A549 (cell line): ENCODE results near the gene NTRK2.

Experiments used
- CHD2 ChIP-seq: fragments of 150-350 bp; IDR thresholded peaks from 2 replicates; pipeline ENCODE4 v1.6.1; 2014; ENCODE audit warnings: low read length; ENCODE audit not compliant: partially characterized antibody
- CTCF ChIP-seq: fragments of >200 bp; sonication (Bioruptor Twin); formaldehyde crosslinking; IDR thresholded peaks from 3 replicates; pipeline ENCODE4 v1.5.1; 2016
- HEYL ChIP-seq: fragments of 250-450 bp; sonication (Bioruptor Pico); IDR thresholded peaks from 2 replicates; pipeline ENCODE4 v1.8.0; 2021; ENCODE audit warnings: mild to moderate bottlenecking, moderate library complexity
- NFE2L2 ChIP-seq: fragments of 150-350 bp; conservative IDR thresholded peaks from 2 replicates; pipeline ENCODE4 v1.6.1; 2014; ENCODE audit warnings: low read length
- POLR2A ChIP-seq: IDR thresholded peaks from 2 replicates; pipeline ENCODE4 v1.6.1; 2012; ENCODE audit warnings: mild to moderate bottlenecking, low read length
- RAD21 ChIP-seq, 2 experiments: fragments of >200 bp in 1 of 2; sonication (Bioruptor Twin) in 1 of 2; formaldehyde crosslinking in 1 of 2; IDR thresholded peaks in 1 of 2; conservative IDR thresholded peaks in 1 of 2; 2 replicates in 1 of 2; 3 replicates in 1 of 2; pipeline ENCODE4 v1.6.1; 2012 to 2018; ENCODE audit warnings: inconsistent platforms in 1 of 2
- REST ChIP-seq: fragments of 200-600 bp; sonication (generic); IDR thresholded peaks from 2 replicates; pipeline ENCODE4 v1.6.1; 2016; ENCODE audit warnings: antibody characterized with exemption, mild to moderate bottlenecking, moderate library complexity
- TP53 ChIP-seq: fragments of 250-450 bp; sonication (Bioruptor Pico); IDR thresholded peaks from 2 replicates; pipeline ENCODE4 v1.5.0; 2021; ENCODE audit warnings: mild to moderate bottlenecking, moderate library complexity

- TF ChIP-seq CTCF (no peak), HEYL (CRISPR knock-in tag) (no peak), TP53 (CRISPR knock-in tag) (no peak), CHD2 (no peak), REST (no peak), NFE2L2 (no peak), RAD21 (conservative IDR thresholded peaks at IDR 0.05 in 1 of 2, IDR thresholded peaks at IDR 0.05 in 1 of 2) (no peak), POLR2A (no peak)
Observed at GRCh38 chr9:84697042-84697441, 27.5 kb downstream of the NTRK2 start.
